ENCODE data around the gene PRSS2.

DNA sequence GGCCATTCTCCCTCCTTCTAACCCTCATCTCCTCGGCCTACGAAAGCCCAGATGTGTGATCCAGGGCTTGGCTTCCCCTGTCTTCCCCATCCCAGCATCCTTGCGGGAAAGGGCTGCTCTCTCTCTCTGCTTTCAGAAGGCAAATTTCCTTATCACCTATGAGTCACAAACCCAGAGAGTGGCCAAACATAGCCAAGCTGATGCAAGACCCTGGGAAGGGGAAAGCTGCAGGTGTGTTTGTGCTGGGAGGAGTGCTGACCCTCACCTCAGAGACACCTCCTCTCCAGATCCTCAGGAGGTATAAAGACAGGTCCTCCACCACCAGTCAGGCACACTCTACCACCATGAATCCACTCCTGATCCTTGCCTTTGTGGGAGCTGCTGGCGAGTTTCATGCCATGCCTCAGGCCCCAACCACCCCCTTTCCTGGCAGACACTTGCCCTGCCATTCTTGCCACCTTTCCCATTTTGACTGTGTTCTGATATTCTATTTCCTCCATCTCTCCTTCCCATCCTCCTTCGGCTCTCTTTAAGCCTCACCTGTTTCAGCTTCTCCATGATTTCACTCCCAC is 10.6 kb upstream of the PRSS2 start:
- TF ChIP-seq, protein P1, sequence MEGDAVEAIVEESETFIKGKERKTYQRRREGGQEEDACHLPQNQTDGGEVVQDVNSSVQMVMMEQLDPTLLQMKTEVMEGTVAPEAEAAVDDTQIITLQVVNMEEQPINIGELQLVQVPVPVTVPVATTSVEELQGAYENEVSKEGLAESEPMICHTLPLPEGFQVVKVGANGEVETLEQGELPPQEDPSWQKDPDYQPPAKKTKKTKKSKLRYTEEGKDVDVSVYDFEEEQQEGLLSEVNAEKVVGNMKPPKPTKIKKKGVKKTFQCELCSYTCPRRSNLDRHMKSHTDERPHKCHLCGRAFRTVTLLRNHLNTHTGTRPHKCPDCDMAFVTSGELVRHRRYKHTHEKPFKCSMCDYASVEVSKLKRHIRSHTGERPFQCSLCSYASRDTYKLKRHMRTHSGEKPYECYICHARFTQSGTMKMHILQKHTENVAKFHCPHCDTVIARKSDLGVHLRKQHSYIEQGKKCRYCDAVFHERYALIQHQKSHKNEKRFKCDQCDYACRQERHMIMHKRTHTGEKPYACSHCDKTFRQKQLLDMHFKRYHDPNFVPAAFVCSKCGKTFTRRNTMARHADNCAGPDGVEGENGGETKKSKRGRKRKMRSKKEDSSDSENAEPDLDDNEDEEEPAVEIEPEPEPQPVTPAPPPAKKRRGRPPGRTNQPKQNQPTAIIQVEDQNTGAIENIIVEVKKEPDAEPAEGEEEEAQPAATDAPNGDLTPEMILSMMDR (conservative IDR thresholded peaks at IDR 0.05 in 1 of 2, IDR thresholded peaks at IDR 0.05 in 1 of 2; ENCODE audit: extremely low read depth in 1 of 2, insufficient read depth in 1 of 2, low read depth in 1 of 2, low read length in 2 of 2) = no peak
- TF ChIP-seq EZH2 (IDR thresholded peaks at IDR 0.05; ENCODE audit: borderline replicate concordance, low read length) = no peak
